OCI-LY7 (cell line): ENCODE measurements around the gene ASS1. TPM values are rescaled to one million over a fixed set of nuclear protein-coding genes. Genes with fewer than 3 reads are reported as not detected.

Experiments
- BruUV-seq: library from RNA; stranded (reverse); fragments of 400-500 nt; replicated peaks from 2 replicates; lab custom pipeline; 2021; lab: Mats Ljungman, UMichigan
- CTCF ChIA-PET: fragments of 300-600 bp; sonication (Branson Sonifier 250); formaldehyde crosslinking; loops from one replicate; lab custom pipeline; 2022; ENCODE audit warnings: antibody characterized with exemption; ENCODE audit not compliant: unreplicated experiment; lab: Charles Lee
- POLR2A ChIA-PET: fragments of 300-600 bp; sonication (Branson Sonifier 250); formaldehyde crosslinking; loops from one replicate; lab custom pipeline; 2022; ENCODE audit warnings: antibody characterized with exemption; lab: Charles Lee
- DNase-seq: peaks from one replicate; pipeline ENCODE4 v3.0.0-alpha.2; 2015; ENCODE audit warnings: low spot score
- H2AFZ ChIP-seq: fragments of 200-600 bp; sonication (generic), shearing (Covaris generic); 2 replicates; pipeline ENCODE4 v1.6.1; 2014; ENCODE audit warnings: mild to moderate bottlenecking, antibody characterized with exemption, low read length, moderate library complexity
- H3K27ac ChIP-seq: fragments of 200-600 bp; sonication (generic); 2 replicates; pipeline ENCODE4 v1.5.1; 2014; ENCODE audit warnings: mixed run types, low read depth, mild to moderate bottlenecking, moderate library complexity, low read length, inconsistent platforms; ENCODE audit not compliant: poor library complexity, severe bottlenecking
- H3K36me3 ChIP-seq: fragments of 200-600 bp; sonication (generic); 2 replicates; pipeline ENCODE4 v1.6.1; 2014; ENCODE audit warnings: mild to moderate bottlenecking, antibody characterized with exemption, low read length, moderate library complexity, mixed read lengths; ENCODE audit not compliant: insufficient read depth
- H3K4me1 ChIP-seq: fragments of 200-600 bp; sonication (generic); 2 replicates; pipeline ENCODE4 v1.5.1; 2014; ENCODE audit warnings: mild to moderate bottlenecking, low read length; ENCODE audit not compliant: insufficient read depth, poor library complexity, severe bottlenecking
- H3K4me2 ChIP-seq: fragments of 200-600 bp; sonication (generic); 2 replicates; pipeline ENCODE4 v1.6.1; 2014; ENCODE audit warnings: mild to moderate bottlenecking, low read length
- H3K4me3 ChIP-seq: fragments of 200-600 bp; sonication (generic); 2 replicates; pipeline ENCODE4 v1.5.1; 2014; ENCODE audit warnings: mild to moderate bottlenecking, low read depth, low read length; ENCODE audit not compliant: poor library complexity, severe bottlenecking
- H3K79me2 ChIP-seq: fragments of 200-600 bp; sonication (generic); 2 replicates; pipeline ENCODE4 v1.6.1; 2016; ENCODE audit warnings: low read depth, mild to moderate bottlenecking, low read length, moderate library complexity, mixed read lengths; ENCODE audit not compliant: insufficient read depth
- H3K9me2 ChIP-seq: fragments of 200-600 bp; sonication (generic); 2 replicates; pipeline ENCODE4 v1.6.1; 2016; ENCODE audit warnings: mild to moderate bottlenecking, low read length, mixed read lengths; ENCODE audit not compliant: insufficient read depth
- H3K9me3 ChIP-seq: fragments of 200-600 bp; sonication (generic); 2 replicates; pipeline ENCODE4 v1.6.1; 2014; ENCODE audit warnings: mild to moderate bottlenecking, mixed run types, low read length, mixed read lengths
- H4K20me1 ChIP-seq: fragments of 200-600 bp; sonication (generic); 2 replicates; pipeline ENCODE4 v1.6.1; 2014; ENCODE audit warnings: mild to moderate bottlenecking, antibody characterized with exemption, low read length, moderate library complexity, mixed read lengths; ENCODE audit not compliant: insufficient read depth
- CTCF ChIP-seq: fragments of 200-600 bp; sonication (generic); conservative IDR thresholded peaks from 2 replicates; pipeline ENCODE4 v1.5.1; 2014; ENCODE audit warnings: mild to moderate bottlenecking, antibody characterized with exemption, low read length, moderate library complexity, mixed read lengths
- EZH2phosphoT487 ChIP-seq: fragments of 200-600 bp; sonication (generic); IDR thresholded peaks from 2 replicates; pipeline ENCODE4 v1.6.1; 2018; ENCODE audit warnings: low read depth, borderline replicate concordance, mild to moderate bottlenecking, mixed run types, antibody characterized with exemption, low read length, moderate library complexity, mixed read lengths
- intact Hi-C: fragments of 100-400 bp; cut with micrococcal nuclease; formaldehyde crosslinking; loops from one replicate; pipeline ENCODE4 v1.10.0; 2022; ENCODE audit not compliant: unreplicated experiment
- total RNA-seq, 2 experiments: library from RNA; depleted of rRNA in 1 of 2; stranded (reverse); fragments of >200 nt in 1 of 2; shearing (Covaris generic) in 1 of 2; gene quantifications; 2 replicates each; pipeline ENCODE4 v1.2.3, GENCODE V29; 2014 to 2022

Gene ASS1
- total RNA-seq, 2 experiments from 2014 or later = 0.70 to 16.3 TPM

DNA sequence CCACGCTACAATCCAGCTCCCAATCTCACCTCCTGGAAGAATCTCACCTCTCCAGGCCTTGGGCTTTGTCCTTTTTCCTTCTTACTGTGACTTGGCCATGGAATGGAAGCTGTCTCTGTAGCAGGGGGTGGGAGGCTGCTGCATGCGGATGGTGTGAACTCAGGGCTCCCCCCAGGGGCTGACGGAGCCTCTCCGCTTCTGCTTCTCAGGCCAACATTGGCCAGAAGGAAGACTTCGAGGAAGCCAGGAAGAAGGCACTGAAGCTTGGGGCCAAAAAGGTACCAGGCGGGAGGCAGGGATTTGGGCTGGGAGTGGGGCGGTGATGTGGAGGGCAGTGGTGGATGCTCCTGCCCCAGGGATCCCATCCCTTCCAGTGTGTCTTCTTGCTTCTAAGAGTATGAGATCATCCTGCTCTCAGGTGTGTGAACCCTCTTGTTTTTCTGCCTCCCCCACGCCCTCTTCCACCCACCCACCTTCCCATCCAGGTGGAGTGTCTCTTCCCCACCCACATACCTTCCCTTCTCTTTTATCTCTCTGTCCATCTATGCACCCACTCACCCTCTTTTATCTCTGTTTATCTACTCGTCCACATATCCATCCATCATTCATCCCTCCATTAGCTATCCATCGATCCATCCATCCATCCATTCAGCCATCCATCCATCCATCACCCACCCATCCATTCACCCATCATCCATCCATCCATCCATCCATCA, 9.5 kb downstream of the ASS1 start:
- Histone ChIP-seq H2AFZ (no peak overlapping the region), H3K4me1 (no peaks in the 10 kb centered on the region), H3K36me3 (no peaks in the 10 kb centered on the region), H4K20me1 (no peaks in the 10 kb centered on the region), H3K9me3 (no peaks in the 10 kb centered on the region), H3K4me2 (no peak overlapping the region), H3K9me2 (no peaks in the 10 kb centered on the region), H3K27ac (no peak overlapping the region), H3K4me3 (no peak overlapping the region), H3K79me2 (no peaks in the 10 kb centered on the region)
- intact Hi-C loops = no loop called here
- POLR2A ChIA-PET = interaction anchor here (0.6 kb wide), 1 partner anchor 265 kb away, joined by 3 read pairs; no protein-coding TSS in a partner anchor
- TF ChIP-seq CTCF (no peak), EZH2phosphoT487 (no peak)
- BruUV-seq = no TSS peak
- no peak for DNase-seq
- CTCF ChIA-PET = no interaction called here

- Histone ChIP-seq H3K4me1 (no peaks in the 10 kb centered on the region), H3K9me3 (no peaks in the 10 kb centered on the region), H3K79me2 (no peaks in the 10 kb centered on the region), H3K27ac (no peak overlapping the region), H3K36me3 (no peaks in the 10 kb centered on the region), H3K9me2 (no peaks in the 10 kb centered on the region), H4K20me1 (no peaks in the 10 kb centered on the region), H3K4me3 (no peak overlapping the region), H3K4me2 (no peak overlapping the region), H2AFZ (no peak overlapping the region)
- POLR2A ChIA-PET = no interaction called here
- TF ChIP-seq CTCF = no peak
- no peak for TF ChIP-seq EZH2phosphoT487
- CTCF ChIA-PET = no interaction called here
- no peak for DNase-seq
- no TSS peak for BruUV-seq
- intact Hi-C loops = no loop called here
Measured at GRCh38 chr9:130454812-130455325, 10.1 kb downstream of the ASS1 start.
